Prostate gland (tissue), 2 donors: ENCODE data around the gene ME3. TPM values are rescaled to one million over a fixed set of nuclear protein-coding genes. Genes with fewer than 3 reads are reported as not detected.
"Not testable (repeated sequence)": the region's sequence is repeated elsewhere in the genome, so short reads cannot be mapped to it uniquely, and the experiment has no call there.

Experiments
- DNase-seq: peaks from one replicate; pipeline ENCODE4 v3.0.0-alpha.2; 2019; ENCODE audit warnings: low spot score
- H3K27ac ChIP-seq, 2 donors: fragments of 200-600 bp; sonication (generic); 2 replicates each; pipeline ENCODE4 v1.5.1; 2017 to 2019
- H3K27me3 ChIP-seq: fragments of 200-600 bp; sonication (generic); replicated peaks from 2 replicates; pipeline ENCODE4 v1.5.1; 2019; ENCODE audit not compliant: insufficient read depth
- H3K36me3 ChIP-seq, 2 donors: fragments of 200-600 bp; sonication (generic); 1 replicate in 1 of 2; 2 replicates in 1 of 2; pipeline versions ENCODE4 v1.5.1 to v1.8.1; 2017 to 2019
- H3K4me1 ChIP-seq: fragments of 200-600 bp; sonication (generic); replicated peaks from 2 replicates; pipeline ENCODE4 v1.5.1; 2019
- H3K4me3 ChIP-seq, 2 donors: fragments of 200-600 bp; sonication (generic); 2 replicates each; pipeline ENCODE4 v1.5.1; 2017 to 2019
- H3K9me3 ChIP-seq: fragments of 200-600 bp; sonication (generic); 2 replicates; pipeline ENCODE4 v1.5.1; 2017
- CTCF ChIP-seq, 4 experiments: fragments of 200-600 bp in 2 of 4; fragments of 450-650 bp in 2 of 4; sonication (generic) in 2 of 4; IDR thresholded peaks; 1 replicate in 3 of 4; 2 replicates in 1 of 4; pipeline ENCODE4 v1.5.1; 2016 to 2019; ENCODE audit warnings: antibody characterized with exemption in 4 of 4, mild to moderate bottlenecking in 2 of 4, moderate library complexity in 2 of 4
- POLR2A ChIP-seq: fragments of 450-650 bp; IDR thresholded peaks from one replicate; pipeline ENCODE4 v1.6.1; 2016; ENCODE audit warnings: antibody characterized with exemption, mild to moderate bottlenecking
- POLR2AphosphoS5 ChIP-seq: sonication (generic); formaldehyde crosslinking; IDR thresholded peaks from one replicate; pipeline ENCODE4 v1.6.1; 2017; ENCODE audit warnings: antibody characterized with exemption
- WGBS: methylation state at CpG from one replicate; pipeline ENCODE4 v1.1.5; 2018; 5-methylcytosine and 5-hydroxymethylcytosine counted together
- intact Hi-C: fragments of 100-400 bp; cut with DNase I; formaldehyde crosslinking; loops from one replicate; pipeline ENCODE4 v1.14.2; 2022
- total RNA-seq, 2 donors: library from RNA; depleted of rRNA; stranded (reverse); fragments of >200 nt; gene quantifications; one replicate each; pipeline ENCODE4 v1.1.0, GENCODE V29; 2016

ME3 gene
- total RNA-seq, 2 donors from 2014 or later = 31.4 to 107 TPM

GRCh38 chr11:86620891-86621521, 51.4 kb downstream of the ME3 start:
- H3K36me3 ChIP-seq = no peaks in the 10 kb centered on the region
- H3K4me3 ChIP-seq = no peak overlapping the region
- H3K27ac ChIP-seq = peak overlapping the region in 1 of 2 donors; percentile 29
- DNase-seq = no peak
- H3K27me3 ChIP-seq = no peaks in the 10 kb centered on the region
- H3K9me3 ChIP-seq = no peaks in the 10 kb centered on the region
- intact Hi-C loops = loop anchor here (5.0 kb wide), 1 partner anchor 51 kb away; the partner anchor contains the start of gene ME3
- H3K4me1 ChIP-seq = no peaks in the 10 kb centered on the region
- WGBS = 43% methylated on average over 2 of the region's 2 CpGs
- TF ChIP-seq POLR2AphosphoS5 (no peak), CTCF (IDR thresholded peaks at IDR 0.05) (no peak), POLR2A (no peak)

DNA sequence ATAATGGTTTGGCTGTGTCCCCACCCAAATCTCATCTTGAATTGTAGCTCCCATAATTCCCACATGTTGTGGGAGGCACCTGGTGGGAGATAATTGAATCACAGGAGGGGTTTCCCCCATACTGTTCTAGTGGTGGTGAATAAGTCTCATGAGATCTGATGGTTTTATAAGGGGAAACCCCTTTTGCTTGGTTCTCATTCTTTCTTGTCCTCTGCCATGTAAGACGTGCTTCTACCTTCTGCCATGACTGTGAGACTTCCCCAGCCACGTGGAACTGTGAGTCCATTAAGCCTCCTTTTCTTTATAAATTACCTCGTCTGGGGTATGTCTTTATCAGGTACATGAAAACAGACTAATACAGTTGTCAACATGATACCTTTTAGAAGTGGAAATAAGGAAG, 53.0 kb downstream of the ME3 start:
- 85% methylated on average over 3 of the region's 3 CpGs for WGBS
- H3K27me3 ChIP-seq, H3K36me3 ChIP-seq, H3K4me1 ChIP-seq, H3K4me3 ChIP-seq, intact Hi-C loops, DNase-seq, H3K27ac ChIP-seq, H3K9me3 ChIP-seq: not testable (repeated sequence)

DNA sequence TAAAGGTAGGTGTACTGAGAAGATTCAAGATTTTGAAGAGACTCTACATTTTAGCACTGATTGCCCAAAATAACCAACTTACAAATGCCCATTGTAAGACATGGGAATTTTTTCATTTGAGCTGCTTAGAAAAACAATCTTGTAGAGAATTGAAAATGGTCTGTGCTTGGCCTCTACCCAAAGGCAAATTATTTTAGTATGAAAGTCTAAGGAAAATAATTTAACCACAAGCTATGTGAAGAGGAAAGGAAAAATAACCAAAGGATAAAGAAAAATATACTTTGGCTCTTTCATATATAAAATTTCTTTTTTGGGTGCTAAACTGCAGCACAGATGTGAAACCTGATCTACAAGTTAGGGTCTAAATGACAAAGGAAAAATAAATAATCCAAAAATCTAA, 54.9 kb downstream of the ME3 start:
- H3K27ac ChIP-seq = no peak overlapping the region
- no peaks in the 10 kb centered on the region for H3K4me1 ChIP-seq
- no peaks in the 10 kb centered on the region for H3K36me3 ChIP-seq
- no peak overlapping the region for H3K4me3 ChIP-seq
- no peak for DNase-seq
- intact Hi-C loops = no loop called here
- H3K27me3 ChIP-seq = no peaks in the 10 kb centered on the region
- no peaks in the 10 kb centered on the region for H3K9me3 ChIP-seq
- TF ChIP-seq POLR2AphosphoS5 (no peak), POLR2A (no peak), CTCF (IDR thresholded peaks at IDR 0.05) (no peak)

DNA sequence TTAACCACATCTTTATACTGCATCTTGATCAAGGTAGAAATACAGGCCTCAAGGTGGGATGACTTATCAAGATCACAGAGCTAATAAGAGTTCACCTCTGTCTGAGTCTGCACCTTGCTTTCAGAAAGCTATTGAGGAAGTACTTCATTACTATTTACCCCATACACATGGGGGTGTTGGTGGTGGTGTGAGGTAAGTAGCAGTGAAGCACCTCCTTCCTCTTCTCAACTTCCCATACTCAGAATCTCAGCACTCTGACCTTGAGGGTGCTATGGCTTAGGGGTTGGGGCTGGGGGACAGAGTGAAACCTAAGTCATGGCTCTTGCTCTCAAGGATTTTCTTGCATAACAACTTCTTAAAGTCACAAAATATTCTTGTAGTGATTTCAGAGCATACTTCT, 56.9 kb downstream of the ME3 start:
- no peak for DNase-seq

DNA sequence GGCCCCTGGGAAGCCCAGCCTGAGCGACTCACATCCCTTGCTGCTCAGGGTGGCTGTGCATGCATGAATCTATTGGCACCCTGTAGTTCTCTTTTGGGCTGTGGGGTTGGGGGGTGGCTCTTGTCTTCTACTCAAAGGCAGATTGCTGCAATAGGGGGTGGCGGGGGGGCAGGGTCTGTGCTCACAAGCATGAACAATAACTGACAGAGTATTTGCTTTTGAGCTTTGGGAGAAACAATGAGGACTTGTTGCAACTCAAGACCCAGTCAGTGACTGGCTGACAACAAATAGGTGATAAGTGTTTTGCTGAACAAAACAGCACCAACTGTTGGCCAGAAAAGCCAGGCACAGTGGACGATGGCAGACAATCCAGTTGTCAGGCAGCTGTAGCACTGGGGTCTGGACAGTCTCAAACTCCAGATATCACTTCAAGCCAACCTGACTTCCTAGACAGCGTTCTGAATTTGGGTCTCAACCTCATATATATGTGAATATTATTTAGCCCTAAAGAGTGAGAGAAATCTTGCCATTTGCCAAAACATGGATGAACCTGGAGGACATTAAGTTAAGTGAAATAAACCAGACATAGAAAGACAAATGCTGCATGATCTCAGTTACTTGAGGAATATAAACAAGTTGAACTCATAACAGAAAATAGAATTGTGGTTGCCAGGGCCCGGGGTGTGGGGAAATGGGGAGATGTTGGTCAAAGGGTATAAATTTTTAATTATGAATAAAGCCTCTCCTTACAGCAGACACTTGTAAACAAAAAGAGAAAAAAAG, 61.7 kb downstream of the ME3 start:
- H3K4me1 ChIP-seq = no peaks in the 10 kb centered on the region
- H3K4me3 ChIP-seq = no peak overlapping the region
- H3K9me3 ChIP-seq = no peaks in the 10 kb centered on the region
- 79% methylated on average over 5 of the region's 5 CpGs for WGBS
- DNase-seq = no peak
- no peaks in the 10 kb centered on the region for H3K27me3 ChIP-seq
- intact Hi-C loops = no loop called here
- H3K36me3 ChIP-seq = no peaks in the 10 kb centered on the region
- H3K27ac ChIP-seq = no peak overlapping the region
- no peak for TF ChIP-seq CTCF (IDR thresholded peaks at IDR 0.05)
- no peak for TF ChIP-seq POLR2A
- no peak for TF ChIP-seq POLR2AphosphoS5

More for the DNA sequence above, 56.9 kb downstream of the ME3 start:
- Histone ChIP-seq H3K27me3 (no peaks in the 10 kb centered on the region), H3K27ac (no peak overlapping the region), H3K36me3 (no peaks in the 10 kb centered on the region), H3K9me3 (no peaks in the 10 kb centered on the region), H3K4me3 (no peak overlapping the region), H3K4me1 (no peaks in the 10 kb centered on the region)
- TF ChIP-seq POLR2A (no peak), CTCF (IDR thresholded peaks at IDR 0.05) (no peak)
- intact Hi-C loops = no loop called here
